Stimulated activated CD4-positive, alpha-beta T cell treated with anti-CD3 and anti-CD28 coated beads, Interleukin-12 subunit alpha, Interleukin-12 subunit beta, amount 100 ng/mL, for 4 hours (primary cell): ENCODE measurements around the gene NRDE2.

ENCODE experiments used
- DNase-seq: peaks from one replicate; pipeline ENCODE4 v3.0.0-alpha.2; 2020

NRDE2 gene

GRCh38 chr14:90296641-90297040 is 35.1 kb downstream of the NRDE2 start:
- no peak for DNase-seq

GRCh38 chr14:90295870-90296516 is 35.7 kb downstream of the NRDE2 start:
- DNase-seq = no peak

- no peak for DNase-seq
Observed at GRCh38 chr14:90294872-90295271, 36.9 kb downstream of the NRDE2 start.

GRCh38 chr14:90293766-90294730 is 37.7 kb downstream of the NRDE2 start:
- no peak for DNase-seq

GRCh38 chr14:90291699-90292098 is 40.0 kb downstream of the NRDE2 start:
- no peak for DNase-seq

- DNase-seq = no peak
Observed at GRCh38 chr14:90290337-90291011, 41.3 kb downstream of the NRDE2 start.

- no peak for DNase-seq
Observed at GRCh38 chr14:90288651-90289355, 42.9 kb downstream of the NRDE2 start.

- DNase-seq = no peak
Observed at GRCh38 chr14:90287791-90288190, 44.0 kb downstream of the NRDE2 start.

- no peak for DNase-seq
Observed at GRCh38 chr14:90281756-90282155, 50.0 kb downstream of the NRDE2 start.

GRCh38 chr14:90281261-90281660 is 50.5 kb downstream of the NRDE2 start:
- no peak for DNase-seq

- DNase-seq = no peak
Observed at GRCh38 chr14:90280096-90280495, 51.6 kb downstream of the NRDE2 start.

GRCh38 chr14:90278199-90279175 is 53.3 kb downstream of the NRDE2 start:
- no peak for DNase-seq

- DNase-seq = no peak
Observed at GRCh38 chr14:90277581-90278198, 54.1 kb downstream of the NRDE2 start.

- DNase-seq = no peak
Observed at GRCh38 chr14:90276646-90277367, 54.9 kb downstream of the NRDE2 start.

- DNase-seq = no peak
Observed at GRCh38 chr14:90275820-90276219, 55.9 kb downstream of the NRDE2 start.

GRCh38 chr14:90275458-90275814 is 56.3 kb downstream of the NRDE2 start:
- DNase-seq = no peak

GRCh38 chr14:90274808-90275457 is 56.8 kb downstream of the NRDE2 start:
- peak; percentile 32 for DNase-seq

- no peak for DNase-seq
Observed at GRCh38 chr14:90274019-90274418, 57.7 kb downstream of the NRDE2 start.

- DNase-seq = no peak
Observed at GRCh38 chr14:90273532-90273931, 58.2 kb downstream of the NRDE2 start.

- DNase-seq = no peak
Observed at GRCh38 chr14:90272523-90272922, 59.2 kb downstream of the NRDE2 start.
